Mucosa of descending colon (tissue), 3 donors: ENCODE data around the gene PKN2. TPM values are rescaled to one million over a fixed set of nuclear protein-coding genes. Genes with fewer than 3 reads are reported as not detected.

Experiments used
- ATAC-seq: fragments of 200-7000 bp; cut with Tn5 transposase; one replicate; pipeline ENCODE4 v1.9.1; 2020; ENCODE audit warnings: mild to moderate bottlenecking, moderate library complexity
- DNase-seq, 3 donors: peaks; one replicate each; pipeline ENCODE4 v3.0.0-alpha.2; 2020
- H3K36me3 ChIP-seq: fragments of 200-600 bp; one replicate; pipeline ENCODE4 v1.8.0; 2021; ENCODE audit warnings: low read depth, mild to moderate bottlenecking
- H3K4me1 ChIP-seq: fragments of 200-600 bp; one replicate; pipeline ENCODE4 v1.8.0; 2021; ENCODE audit warnings: low read depth, mild to moderate bottlenecking
- H3K4me3 ChIP-seq: fragments of 200-600 bp; one replicate; pipeline ENCODE4 v1.8.0; 2021; ENCODE audit warnings: mild to moderate bottlenecking
- H3K9me3 ChIP-seq: fragments of 200-600 bp; one replicate; pipeline ENCODE4 v1.8.0; 2021; ENCODE audit warnings: mild to moderate bottlenecking
- CTCF ChIP-seq: fragments of 200-600 bp; IDR thresholded peaks from one replicate; pipeline ENCODE4 v1.8.0; 2022; ENCODE audit warnings: antibody characterized with exemption, mild to moderate bottlenecking
- intact Hi-C, 2 donors: fragments of 100-400 bp; cut with DNase I in 1 of 2; cut with micrococcal nuclease in 1 of 2; formaldehyde crosslinking; loops; one replicate each; pipeline versions ENCODE4 v1.11.0 to v1.11.1; 2022; cut with DNase I, micrococcal nuclease
- total RNA-seq, 3 donors: library from RNA; stranded (reverse); fragmentation: NEBNext Ultra II Directional in 2 of 3; extraction: Animal tissue kit (Norgen Biotek cat#: 25700) in 2 of 3; gene quantifications; one replicate each; pipeline versions ENCODE4 v1.2.1 to v1.2.4, GENCODE V29; 2021 to 2023
- donor health status: DM: no; HTN: no; CAD: no; lungs with moderate emphysema.
- donor health status: DM: no; HTN: no; CAD: no.
- donor health status: DM: no; HTN: yes; CAD: no.

Gene PKN2
- total RNA-seq, 3 donors from 2014 or later: 54.6 to 81.9 (median 58.0) TPM

- ATAC-seq: no peak
- Histone ChIP-seq H3K4me1 (peaks cover 7% of the 10 kb centered on the region), H3K9me3 (no peaks in the 10 kb centered on the region), H3K4me3 (no peak overlapping the region), H3K36me3 (peaks cover 4% of the 10 kb centered on the region)
- DNase-seq: no peak
- no peak for TF ChIP-seq CTCF
- intact Hi-C loops: no loop called here
Measured at GRCh38 chr1:88680471-88680870, 3.6 kb upstream of the PKN2 start.

GRCh38 chr1:88680911-88681622, 3.0 kb upstream of the PKN2 start:
- peaks cover 7% of the 10 kb centered on the region for H3K4me1 ChIP-seq
- H3K36me3 ChIP-seq: peaks cover 4% of the 10 kb centered on the region
- no peak for TF ChIP-seq CTCF
- intact Hi-C loops: no loop called here
- DNase-seq: no peak
- no peak overlapping the region for H3K4me3 ChIP-seq
- no peak for ATAC-seq
- H3K9me3 ChIP-seq: no peaks in the 10 kb centered on the region

GRCh38 chr1:88684482-88685258, 597 bp downstream of the PKN2 start:
- intact Hi-C loops: no loop called here
- Histone ChIP-seq H3K9me3 (no peaks in the 10 kb centered on the region), H3K4me1 (peaks cover 12% of the 10 kb centered on the region), H3K4me3 (peak overlapping the region; percentile 90), H3K36me3 (peaks cover 4% of the 10 kb centered on the region)
- TF ChIP-seq CTCF: no peak
- ATAC-seq (peak; percentile 59), DNase-seq (peak; percentile 71 to 85 (median 78))

GRCh38 chr1:88685259-88685620, 1.2 kb downstream of the PKN2 start:
- no peak for TF ChIP-seq CTCF
- Histone ChIP-seq H3K4me3 (peak overlapping the region; percentile 90), H3K36me3 (peaks cover 4% of the 10 kb centered on the region), H3K9me3 (no peaks in the 10 kb centered on the region), H3K4me1 (peaks cover 12% of the 10 kb centered on the region)
- ATAC-seq (no peak), DNase-seq (no peak)
- intact Hi-C loops: no loop called here

GRCh38 chr1:88691540-88691939, 7.5 kb downstream of the PKN2 start:
- no peaks in the 10 kb centered on the region for H3K36me3 ChIP-seq
- peaks cover 5% of the 10 kb centered on the region for H3K4me1 ChIP-seq
- no peaks in the 10 kb centered on the region for H3K9me3 ChIP-seq
- no peak for TF ChIP-seq CTCF
- DNase-seq (no peak), ATAC-seq (no peak)
- no peak overlapping the region for H3K4me3 ChIP-seq
- intact Hi-C loops: no loop called here
